HTERT RPE-1 (cell line): Measurements from ENCODE around the gene HECW1.
"Not testable (repeated sequence)": the region's sequence is repeated elsewhere in the genome, so short reads cannot be mapped to it uniquely, and the experiment has no call there.

ENCODE experiments used
- in situ Hi-C: fragments of 300-500 bp; cut with MboI; formaldehyde crosslinking; loops from 4 replicates; pipeline ENCODE4 v1.14.3; 2020; ENCODE audit warnings: low sequenced_read_pairs

Gene HECW1

DNA sequence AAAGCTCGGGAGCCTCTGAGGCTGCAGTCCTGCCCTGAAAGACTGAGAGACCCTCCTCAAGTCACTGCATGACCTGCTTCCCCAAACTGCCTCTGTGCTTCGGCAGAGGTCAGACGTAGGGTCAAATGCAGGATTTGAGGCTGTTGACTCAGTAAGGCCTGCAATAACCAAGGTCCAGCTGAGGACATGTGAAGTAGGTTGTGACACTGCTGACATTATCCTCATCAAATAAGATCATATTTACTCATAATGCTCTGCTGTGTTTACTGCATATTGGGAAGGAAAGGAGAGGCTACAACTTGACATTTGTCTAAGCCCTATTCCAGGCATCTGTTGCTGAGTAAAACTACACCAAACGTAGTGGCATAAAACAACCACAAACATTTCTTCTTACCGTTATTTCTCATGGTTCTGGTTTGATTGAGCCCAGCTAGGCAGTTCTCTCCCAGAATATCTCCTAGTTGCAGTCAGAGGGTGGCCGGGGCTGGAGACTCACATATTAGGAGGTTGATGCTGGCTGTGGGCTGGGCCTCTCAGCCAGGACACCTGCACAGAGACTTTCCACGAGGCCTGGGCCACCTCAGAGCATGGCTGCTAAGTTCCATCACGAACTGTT is 348.4 kb downstream of the HECW1 start:
- in situ Hi-C loops: no loop called here

DNA sequence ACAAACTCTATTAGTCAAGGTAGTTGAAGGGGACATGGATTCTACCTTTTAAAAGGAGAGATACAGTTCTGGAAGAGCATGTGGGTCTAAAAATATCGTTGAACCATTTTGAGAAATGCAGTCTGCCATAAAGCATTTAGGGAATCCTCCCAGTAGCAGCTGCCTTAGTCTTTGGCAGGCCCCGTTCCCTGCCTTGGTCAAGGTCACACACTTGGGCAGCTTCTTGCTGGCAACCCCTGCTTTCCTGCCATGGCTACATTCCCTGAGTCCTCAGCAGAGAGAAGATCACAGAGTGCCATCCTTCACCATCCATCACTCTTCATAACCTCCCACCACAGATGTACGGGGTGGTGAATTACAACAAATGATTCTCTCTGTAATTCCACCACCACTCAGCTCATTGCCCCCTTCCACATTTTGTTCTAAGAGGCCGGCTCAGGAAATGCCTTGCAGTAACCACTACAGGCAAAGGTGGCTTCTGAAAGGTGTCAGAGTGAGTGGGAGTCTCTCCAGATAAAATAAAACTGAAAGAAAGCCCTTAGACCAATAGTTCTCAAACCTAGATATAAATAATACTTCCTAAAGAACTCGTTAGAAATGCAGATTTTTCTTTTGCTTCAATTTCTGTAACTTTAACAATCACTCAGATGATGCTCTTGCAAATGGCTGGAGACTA is 349.0 kb downstream of the HECW1 start:
- in situ Hi-C loops: no loop called here

DNA sequence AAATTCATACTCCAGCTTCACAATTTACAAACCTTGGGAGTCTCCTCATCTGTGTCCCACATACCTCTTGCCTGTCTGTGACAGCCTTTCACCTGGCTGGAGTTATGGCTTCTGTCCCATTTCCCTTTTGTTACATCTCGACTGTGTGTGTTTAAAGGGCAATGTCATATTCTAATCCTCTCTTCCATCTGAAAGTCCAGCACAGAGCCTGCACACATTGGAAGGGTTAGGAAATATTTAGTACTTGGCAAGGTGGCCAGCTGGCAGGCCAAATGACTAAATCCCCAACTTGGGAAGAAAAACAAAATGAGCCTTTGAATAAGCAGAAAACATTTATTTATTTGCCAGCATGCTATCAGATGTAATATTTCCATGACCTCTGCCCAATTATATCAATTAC is 350.4 kb downstream of the HECW1 start:
- in situ Hi-C loops: no loop called here

DNA sequence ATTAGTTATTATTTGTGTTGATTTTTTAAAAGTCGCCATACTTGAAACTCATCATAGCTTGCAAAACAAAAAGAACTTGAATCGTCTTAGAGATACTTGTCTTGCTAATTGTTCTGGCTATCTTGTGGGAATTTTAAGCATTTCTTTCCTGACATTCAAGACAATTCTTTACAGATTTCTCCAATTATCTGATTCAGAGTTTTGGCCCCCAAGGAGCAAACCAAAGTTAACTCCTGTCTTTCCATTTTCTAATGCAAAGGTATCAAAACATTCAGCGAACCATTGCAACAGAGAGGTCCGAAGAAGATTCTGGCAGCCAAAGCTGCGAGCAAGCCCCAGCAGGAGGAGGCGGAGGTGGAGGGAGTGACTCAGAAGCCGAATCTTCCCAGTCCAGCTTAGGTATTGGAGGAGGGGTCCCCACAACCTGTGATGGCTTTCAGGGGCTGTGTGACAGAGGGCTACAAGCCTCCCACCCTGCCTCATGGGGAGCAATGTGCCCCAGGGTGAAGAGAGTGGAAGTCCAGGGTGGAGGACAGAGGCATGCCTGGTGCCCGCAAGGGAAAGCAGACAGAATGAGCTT is 351.0 kb downstream of the HECW1 start:
- in situ Hi-C loops: no loop called here

DNA sequence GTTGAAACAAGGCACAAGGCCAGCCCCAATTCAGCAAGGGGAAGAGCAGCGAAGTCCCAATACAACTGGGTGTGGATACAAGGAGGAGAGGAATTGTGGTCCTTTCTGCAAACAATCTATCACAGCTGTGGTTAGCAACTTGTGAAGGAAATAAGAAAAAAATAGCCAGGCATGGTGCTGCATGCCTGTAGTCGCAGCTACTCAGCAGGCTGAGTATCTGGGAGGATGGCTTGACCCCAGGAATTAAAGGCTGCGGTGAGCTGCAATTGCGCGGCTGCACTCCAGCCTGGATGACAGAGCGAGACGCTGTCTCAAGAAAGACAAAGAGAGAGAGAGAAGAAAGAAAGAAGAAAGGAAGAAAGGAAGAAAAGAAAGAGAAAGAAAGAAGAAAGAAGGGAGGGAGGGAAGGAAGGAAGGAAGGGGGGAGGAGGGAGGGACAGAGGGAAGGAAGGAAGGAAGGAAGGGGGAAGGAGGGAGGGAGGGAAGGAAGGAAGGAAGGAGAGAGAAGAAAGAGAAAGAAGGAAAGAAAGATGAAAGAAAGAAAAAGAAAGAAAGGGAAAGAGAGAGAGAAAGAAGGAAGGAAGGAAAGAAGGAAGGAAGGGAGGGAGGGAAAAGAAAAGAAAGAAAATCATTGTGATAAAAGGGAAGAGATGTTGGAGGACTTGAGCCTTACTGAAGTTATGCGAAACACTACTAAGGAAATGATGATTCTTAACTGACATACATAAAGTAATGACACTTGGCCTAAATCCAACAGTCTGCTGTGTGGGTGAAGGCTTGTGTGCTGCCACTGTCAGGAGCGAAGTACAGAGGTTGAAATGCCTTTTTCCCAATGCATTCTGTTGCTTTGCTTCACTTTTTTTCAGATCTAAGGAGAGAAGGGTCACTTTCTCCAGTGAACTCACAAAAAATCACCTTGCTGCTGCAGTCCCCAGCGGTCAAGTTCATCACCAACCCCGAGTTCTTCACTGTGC is 353.4 kb downstream of the HECW1 start:
- in situ Hi-C loops: no loop called here

DNA sequence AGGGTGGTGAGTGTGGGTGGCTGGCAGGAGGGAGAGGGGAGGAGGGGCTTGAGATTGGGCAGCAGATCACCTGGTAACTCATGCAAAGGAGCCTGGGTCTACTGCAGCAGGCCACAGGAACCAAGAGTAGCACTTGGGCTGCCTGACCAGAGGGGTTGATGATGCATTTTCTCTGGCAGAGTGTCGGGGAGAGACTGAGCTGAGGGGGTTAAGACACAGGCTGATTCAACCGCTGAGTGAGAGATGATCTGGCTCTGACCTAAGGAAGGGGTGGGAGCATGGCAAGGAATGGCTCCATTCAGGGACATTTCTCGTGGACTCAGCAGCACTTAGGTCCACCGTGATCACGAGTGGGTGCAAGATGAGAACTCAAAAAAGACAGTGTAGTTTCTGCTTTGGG is 355.0 kb downstream of the HECW1 start:
- in situ Hi-C loops: no loop called here

DNA sequence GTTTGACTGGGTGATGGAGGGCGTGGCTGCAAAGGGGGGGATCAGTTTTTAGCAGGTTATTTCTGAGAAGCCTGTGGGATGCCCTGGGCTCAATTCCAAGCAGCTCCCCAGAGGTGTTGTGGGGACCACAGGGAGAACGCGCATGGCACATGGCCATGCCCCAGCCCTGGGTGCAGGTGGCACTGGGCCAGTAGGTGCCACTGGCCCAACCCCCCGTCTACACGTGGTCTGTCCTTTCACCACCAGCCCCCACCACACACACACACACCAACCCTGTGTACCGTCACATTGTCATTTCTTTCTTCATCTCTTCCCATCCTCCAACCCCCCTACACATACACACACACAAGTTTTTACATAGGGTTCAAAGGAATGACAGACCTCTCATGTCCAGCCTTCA is 355.4 kb downstream of the HECW1 start:
- in situ Hi-C loops: no loop called here

DNA sequence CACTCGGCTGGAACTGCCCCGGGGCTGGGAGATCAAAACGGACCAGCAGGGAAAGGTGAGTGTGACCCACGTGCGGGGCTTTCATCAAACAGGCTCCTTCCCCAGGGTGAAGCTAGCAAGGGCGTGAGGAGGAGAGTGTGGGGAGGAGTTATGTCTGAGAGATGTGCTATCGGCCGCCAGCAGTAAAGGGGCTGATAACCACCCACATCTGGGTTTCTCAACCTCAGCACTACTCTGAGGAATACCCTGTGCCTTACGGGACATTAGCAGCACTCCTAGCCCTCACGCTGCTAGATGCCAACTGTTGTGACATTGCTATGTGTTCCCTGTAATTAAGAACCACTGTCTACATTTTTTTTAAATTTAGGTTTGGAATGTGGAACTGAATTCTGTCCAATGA is 356.6 kb downstream of the HECW1 start:
- in situ Hi-C loops: no loop called here

DNA sequence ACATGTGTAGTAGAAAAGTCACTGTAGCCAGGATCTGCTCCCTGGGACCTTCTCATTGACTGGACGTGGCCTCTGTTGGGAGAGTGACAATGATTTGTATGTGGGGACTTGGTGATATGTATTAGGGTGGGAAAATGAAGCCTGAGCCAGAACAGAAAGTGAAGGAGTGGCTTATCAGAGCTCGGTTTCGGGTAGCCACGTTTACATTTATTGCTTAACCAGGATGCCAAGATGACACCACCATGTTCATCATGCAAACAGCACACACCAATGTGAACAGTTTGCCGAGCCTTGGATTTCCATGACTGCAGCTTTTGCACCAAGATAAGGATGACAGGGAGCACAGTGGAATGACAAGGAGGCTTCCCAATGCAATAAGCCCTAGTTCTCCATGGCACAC is 357.7 kb downstream of the HECW1 start:
- in situ Hi-C loops: no loop called here

DNA sequence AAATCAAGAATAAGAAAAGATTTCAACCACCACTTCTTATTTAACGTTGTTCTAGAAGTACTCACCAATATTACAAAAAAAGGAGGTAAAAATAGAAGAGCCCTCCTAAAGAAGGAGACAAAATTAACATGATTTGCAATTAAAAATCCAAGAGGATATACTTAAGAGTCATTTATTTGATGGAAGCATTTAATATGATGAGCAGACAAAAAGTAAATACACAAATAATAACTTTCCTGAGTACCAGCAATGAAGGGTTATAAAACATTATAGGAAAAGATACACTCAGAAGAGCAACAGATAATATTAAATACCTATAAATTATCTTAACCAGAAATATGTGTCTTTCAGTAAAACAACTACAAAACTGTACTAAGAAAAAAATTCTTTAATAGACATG is 363.5 kb downstream of the HECW1 start:
- in situ Hi-C loops: no loop called here

DNA sequence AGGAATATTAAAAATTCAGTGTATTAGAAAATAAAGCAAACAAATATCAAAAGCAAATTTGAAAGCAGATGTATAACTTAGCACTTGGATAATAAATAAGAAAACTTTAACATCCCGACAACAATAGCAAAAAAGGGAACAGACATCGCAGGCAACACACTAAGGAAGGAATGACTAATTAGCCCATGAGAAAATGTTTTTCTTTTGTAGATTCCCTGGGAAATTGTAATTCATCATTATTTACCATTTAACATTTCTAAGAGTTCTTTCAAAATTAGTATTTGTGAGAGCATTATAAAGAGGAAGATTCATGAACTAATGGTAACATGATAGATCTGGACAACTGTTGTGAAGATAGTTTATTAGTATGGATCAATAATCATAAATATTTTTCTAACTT is 364.4 kb downstream of the HECW1 start:
- in situ Hi-C loops: no loop called here

DNA sequence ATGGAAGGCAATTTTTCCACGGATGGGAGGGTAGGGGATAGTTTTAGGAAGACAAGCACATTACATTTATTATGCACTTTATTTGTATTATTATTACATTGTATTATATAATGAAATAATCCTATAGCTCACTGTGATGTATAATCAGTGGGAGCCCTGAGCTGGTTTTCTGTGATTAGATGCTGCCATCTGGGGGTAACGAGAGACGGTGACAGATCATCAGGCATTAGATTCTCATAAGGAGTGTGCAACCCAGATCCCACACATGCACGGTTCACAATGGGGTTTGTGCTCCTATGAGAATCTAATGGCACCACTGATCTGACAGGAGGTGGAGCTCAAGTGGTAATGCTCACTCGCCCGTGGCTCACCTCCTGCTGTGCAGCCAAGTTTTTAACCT is 366.6 kb downstream of the HECW1 start:
- in situ Hi-C loops: no loop called here

DNA sequence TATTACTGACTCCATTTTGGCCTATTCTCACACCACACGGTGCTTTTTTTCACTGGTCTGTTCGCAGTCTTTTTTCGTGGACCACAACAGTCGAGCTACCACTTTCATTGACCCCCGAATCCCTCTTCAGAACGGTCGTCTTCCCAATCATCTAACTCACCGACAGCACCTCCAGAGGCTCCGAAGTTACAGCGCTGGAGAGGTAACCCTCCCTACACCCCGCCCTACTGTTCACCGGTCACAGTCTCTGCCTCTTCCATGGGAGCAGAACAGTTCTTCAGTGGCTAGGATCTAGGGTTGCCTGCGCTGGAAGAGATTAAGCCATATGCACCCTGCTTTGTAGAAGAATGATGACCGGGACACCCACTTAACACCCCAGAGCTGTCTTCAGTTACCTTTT is 367.1 kb downstream of the HECW1 start:
- in situ Hi-C loops: no loop called here

DNA sequence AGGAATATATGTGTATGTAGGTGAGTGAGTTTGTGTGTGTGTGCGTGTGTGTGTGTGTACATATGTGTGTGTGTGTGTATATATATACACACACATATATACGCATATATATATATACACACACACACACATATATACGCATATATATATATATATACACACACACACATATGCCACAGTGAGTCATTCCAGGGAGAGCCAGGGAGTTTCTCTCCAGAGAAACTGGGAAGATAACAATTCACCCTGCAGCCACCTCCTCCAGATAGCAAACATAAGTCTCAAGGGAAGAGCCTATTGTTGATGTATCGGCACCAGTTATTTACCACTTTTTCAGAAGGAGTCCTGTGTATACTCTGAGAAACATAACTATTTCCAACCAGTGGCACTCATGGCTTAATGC is 368.1 kb downstream of the HECW1 start:
- in situ Hi-C loops: no loop called here

DNA sequence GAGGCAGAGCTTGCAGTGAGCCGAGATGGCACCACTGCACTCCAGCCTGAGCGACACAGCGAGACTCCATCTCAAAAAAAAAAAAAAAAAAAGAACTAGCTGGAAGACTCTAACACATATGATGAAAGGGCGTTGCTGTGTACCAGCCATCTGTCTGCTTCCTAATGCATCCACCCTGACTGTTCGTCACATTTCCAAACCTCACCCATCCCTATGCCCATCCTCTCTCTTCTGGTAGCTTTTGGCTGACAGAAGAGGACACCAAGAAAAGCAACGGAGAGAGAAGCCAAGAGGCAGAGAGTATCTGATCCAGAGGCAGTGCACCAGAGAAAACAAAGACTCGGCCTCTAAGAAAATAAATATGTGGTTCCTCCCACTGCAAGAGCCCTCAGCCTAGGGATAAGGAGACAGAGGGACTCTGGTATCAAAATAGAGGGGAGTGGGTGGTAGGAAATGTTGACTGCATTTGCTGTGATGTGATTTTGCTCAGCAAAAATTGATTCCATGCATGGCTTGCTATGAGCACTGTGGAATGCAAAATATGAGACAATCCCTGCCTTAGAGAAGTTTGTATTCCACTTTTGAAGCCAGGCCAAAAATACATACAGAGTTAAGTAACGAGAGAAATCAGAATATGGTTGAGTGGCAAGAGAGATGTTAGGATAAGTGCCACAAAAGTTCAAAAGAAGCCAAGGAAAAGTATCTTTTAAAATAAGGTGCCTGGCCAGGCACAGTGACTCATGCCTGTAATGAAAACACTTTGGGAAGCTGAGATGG is 369.6 kb downstream of the HECW1 start:
- in situ Hi-C loops: no loop called here

DNA sequence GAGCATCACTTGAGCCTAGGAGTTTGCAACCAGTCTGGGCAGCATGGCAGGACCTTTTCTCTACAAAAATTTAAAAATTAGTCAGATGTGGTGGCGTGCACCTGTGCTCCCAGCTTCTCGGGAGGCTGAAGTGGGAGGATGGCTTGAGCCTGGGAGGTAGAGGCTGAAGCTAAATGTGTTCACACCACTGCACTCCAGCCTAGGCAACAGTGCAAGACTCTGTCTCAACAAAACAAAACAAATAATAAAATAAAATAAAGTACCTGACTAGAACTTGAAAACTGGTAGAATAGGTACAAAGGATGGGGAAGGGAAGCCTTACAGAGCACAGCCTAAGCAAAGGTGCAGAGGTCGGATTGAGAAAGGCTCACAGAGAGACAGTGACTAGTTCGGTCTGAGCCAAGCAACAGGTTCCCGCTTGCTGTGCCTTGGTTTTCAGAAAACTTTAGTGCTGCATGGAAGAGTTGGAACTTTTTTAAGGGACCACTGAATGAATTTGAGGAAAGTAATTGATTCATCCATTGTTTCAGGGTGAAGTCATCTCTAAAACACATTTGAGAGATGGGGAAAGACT is 370.3 kb downstream of the HECW1 start:
- in situ Hi-C loops: no loop called here

DNA sequence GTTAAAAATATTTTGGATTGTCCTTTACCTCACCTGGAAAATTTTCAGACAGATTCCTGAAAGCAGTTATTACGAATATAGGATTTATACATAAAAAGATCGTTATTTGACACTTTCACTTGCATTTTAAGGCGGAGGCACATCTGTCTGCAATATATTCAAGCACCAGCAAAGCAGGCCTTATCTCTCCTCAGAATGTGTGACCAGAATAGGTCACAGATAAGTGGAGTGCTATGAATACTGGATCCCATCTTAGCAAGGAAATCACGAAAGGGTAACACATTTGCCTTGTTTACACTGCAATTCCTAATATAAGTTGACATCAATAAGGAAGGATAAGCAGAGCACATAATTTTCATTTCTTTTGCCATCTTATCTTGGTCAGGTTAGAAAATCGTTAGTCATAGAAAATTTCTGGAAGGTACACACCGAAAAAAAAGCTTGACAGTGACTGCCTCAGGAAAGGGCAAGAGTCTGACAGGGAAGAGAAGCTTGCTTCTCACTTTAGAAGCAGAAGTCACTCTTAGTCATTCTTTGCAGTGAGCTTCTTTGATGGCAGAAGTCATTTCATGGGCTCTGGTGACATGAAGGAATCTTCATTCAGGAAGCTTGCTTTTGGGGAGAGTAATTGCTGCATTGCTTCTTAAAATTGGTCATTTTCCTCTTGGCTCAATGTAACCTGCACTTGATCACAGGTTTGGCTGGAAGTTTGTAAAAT is 372.4 kb downstream of the HECW1 start:
- in situ Hi-C loops: no loop called here

DNA sequence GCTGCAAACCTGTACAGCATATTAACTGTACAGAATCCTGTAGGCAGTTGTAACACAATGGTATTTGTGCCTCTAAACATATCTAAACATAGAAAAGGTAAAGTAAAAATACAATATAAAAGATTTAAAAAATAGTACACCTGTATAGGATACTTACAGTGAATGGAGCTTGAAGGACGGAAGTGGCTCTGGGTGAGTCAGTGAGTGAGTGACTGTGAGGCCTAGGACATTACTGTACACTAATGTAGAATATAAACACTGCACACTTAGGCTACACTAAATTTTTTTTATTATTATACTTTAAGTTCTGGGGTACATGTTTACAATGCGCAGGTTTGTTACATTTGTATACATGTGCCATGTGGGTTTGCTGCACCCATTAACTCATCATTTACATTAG is 373.1 kb downstream of the HECW1 start:
- in situ Hi-C loops: no loop called here

DNA sequence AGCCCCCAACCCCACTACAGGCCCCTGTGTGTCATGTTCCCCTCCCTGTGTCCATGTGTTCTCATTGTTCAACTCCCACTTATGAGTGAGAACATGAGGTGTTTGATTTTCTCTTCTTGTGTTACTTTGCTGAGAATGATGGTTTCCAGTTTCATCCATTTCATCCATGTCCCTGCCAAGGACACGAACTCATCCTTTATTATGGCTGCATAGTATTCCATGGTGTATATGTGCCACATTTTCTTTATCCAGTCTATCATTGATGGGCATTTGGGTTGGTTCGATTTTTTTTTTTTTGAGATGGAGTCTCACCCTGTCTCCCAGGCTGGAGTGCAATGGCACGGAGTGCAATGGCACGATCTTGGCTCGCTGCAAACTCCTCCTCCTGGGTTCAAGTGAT is 373.6 kb downstream of the HECW1 start:
- in situ Hi-C loops: not testable (repeated sequence)

DNA sequence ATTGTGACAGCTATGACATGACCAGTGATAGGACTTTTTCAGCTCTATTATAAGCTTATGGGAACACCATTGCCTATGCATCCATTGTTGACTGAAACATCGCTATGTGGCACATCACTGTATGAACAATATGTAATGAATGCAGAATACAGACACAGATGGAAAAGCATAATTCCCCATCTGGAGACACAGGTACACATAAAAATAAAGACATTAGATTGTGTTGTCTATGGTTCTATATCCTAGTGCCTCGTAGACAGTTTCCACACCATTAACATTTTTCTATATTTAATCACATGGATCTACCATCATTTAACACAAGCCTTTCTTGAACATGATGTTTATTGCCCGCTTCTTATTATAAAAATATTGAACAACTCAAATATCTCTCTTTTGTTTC is 374.2 kb downstream of the HECW1 start:
- in situ Hi-C loops: no loop called here
